DMS79 (cell line): Measurements from ENCODE around the gene SLC10A2.
"Not testable (repeated sequence)": the region's sequence is repeated elsewhere in the genome, so short reads cannot be mapped to it uniquely, and the experiment has no call there.

Experiments
- DNase-seq: peaks from one replicate; lab custom pipeline; 2025; lab: John Stamatoyannopoulos, UW

The SLC10A2 gene

GRCh38 chr13:103066079-103066780 is at the start of gene SLC10A2:
SLC10A2 (minus strand) TSS chr13:103066417; CDS start chr13:103066249, 168 bp downstream.
- DNase-seq: no peak

- no peak for DNase-seq
Measured at GRCh38 chr13:103107580-103107979, 41.4 kb upstream of the SLC10A2 start.

GRCh38 chr13:103104340-103104739 is 38.1 kb upstream of the SLC10A2 start:
- no peak for DNase-seq

- not testable (repeated sequence) for DNase-seq
Measured at GRCh38 chr13:103103456-103103855, 37.2 kb upstream of the SLC10A2 start.

GRCh38 chr13:103102482-103102881 is 36.3 kb upstream of the SLC10A2 start:
- DNase-seq: no peak

- no peak for DNase-seq
Measured at GRCh38 chr13:103101901-103102300, 35.7 kb upstream of the SLC10A2 start.

- DNase-seq: no peak
Measured at GRCh38 chr13:103101500-103101899, 35.3 kb upstream of the SLC10A2 start.

- DNase-seq: no peak
Measured at GRCh38 chr13:103100830-103101229, 34.6 kb upstream of the SLC10A2 start.

GRCh38 chr13:103099722-103100293 is 33.6 kb upstream of the SLC10A2 start:
- no peak for DNase-seq

GRCh38 chr13:103098535-103098934 is 32.3 kb upstream of the SLC10A2 start:
- DNase-seq: no peak

- no peak for DNase-seq
Measured at GRCh38 chr13:103097366-103097928, 31.2 kb upstream of the SLC10A2 start.

- DNase-seq: not testable (repeated sequence)
Measured at GRCh38 chr13:103093649-103094048, 27.4 kb upstream of the SLC10A2 start.

GRCh38 chr13:103087275-103087674 is 21.1 kb upstream of the SLC10A2 start:
- DNase-seq: no peak

GRCh38 chr13:103081435-103081834 is 15.2 kb upstream of the SLC10A2 start:
- DNase-seq: no peak

GRCh38 chr13:103078158-103078557 is 11.9 kb upstream of the SLC10A2 start:
- DNase-seq: no peak

- DNase-seq: no peak
Measured at GRCh38 chr13:103068836-103069235, 2.6 kb upstream of the SLC10A2 start.

GRCh38 chr13:103067751-103068555 is 1.7 kb upstream of the SLC10A2 start:
- no peak for DNase-seq

- DNase-seq: no peak
Measured at GRCh38 chr13:103066781-103067345, 646 bp upstream of the SLC10A2 start.

- DNase-seq: no peak
Measured at GRCh38 chr13:103063376-103063775, 2.8 kb downstream of the SLC10A2 start.

GRCh38 chr13:103062079-103062478 is 4.1 kb downstream of the SLC10A2 start:
- DNase-seq: no peak

GRCh38 chr13:103056008-103056407 is 10.2 kb downstream of the SLC10A2 start:
- no peak for DNase-seq

- no peak for DNase-seq
Measured at GRCh38 chr13:103055166-103055565, 11.1 kb downstream of the SLC10A2 start.
